Erythroblast (primary cell): Measurements from ENCODE around the gene CIT.

Experiments used
- GATA1 ChIP-seq: IDR thresholded peaks from 2 replicates; pipeline ENCODE4 v1.6.1; 2011; ENCODE audit warnings: low read depth, mild to moderate bottlenecking, control low read depth, low read length, moderate library complexity
- POLR2A ChIP-seq: IDR thresholded peaks from 2 replicates; pipeline ENCODE4 v1.6.1; 2011; ENCODE audit warnings: mild to moderate bottlenecking, low read length

DNA sequence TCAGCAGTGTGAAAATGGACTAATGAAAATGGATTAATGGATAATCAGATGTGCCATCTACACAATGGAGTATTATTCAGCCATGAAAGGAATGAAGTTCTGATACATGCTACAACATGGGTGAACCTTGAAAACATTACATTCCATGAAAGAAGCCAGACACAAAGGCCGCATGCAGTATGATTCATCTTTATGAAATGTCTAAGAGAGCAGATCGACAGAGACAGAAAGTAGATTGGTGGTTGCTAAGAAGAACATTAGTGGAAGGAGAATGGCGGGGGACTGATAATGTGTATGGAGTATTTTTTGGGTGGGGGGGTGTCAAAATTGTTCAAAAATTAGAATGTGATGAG is 161.9 kb downstream of the CIT start:
- no peak for TF ChIP-seq POLR2A
- TF ChIP-seq GATA1, result no peak
